Endometrial microvascular endothelial cells (primary cell): Measurements from ENCODE around the gene DNAJC18. TPM values are rescaled to one million over a fixed set of nuclear protein-coding genes. Genes with fewer than 3 reads are reported as not detected.
"Not testable (repeated sequence)": the region's sequence is repeated elsewhere in the genome, so short reads cannot be mapped to it uniquely, and the experiment has no call there.

Experiments used
- in situ Hi-C: cut with HindIII; loops from 2 replicates; pipeline ENCODE4 v1.10.0; 2017; ENCODE audit warnings: low sequenced_read_pairs, low pct_unique_long_range_greater_than_20kb; ENCODE audit errors: inconsistent ontology term
- total RNA-seq: library from RNA; depleted of rRNA; stranded (reverse); fragments of >200 nt; gene quantifications from one replicate; pipeline ENCODE4 v1.2.3, GENCODE V29; 2015; ENCODE audit errors: inconsistent ontology term

The DNAJC18 gene
- 10.1 TPM for total RNA-seq

GRCh38 chr5:139439013-139439903, at the start of gene DNAJC18:
TSS of gene DNAJC18 (minus strand) at chr5:139439525. CDS start at chr5:139439445, 80 bp downstream.
- in situ Hi-C loops = no loop called here

- in situ Hi-C loops = no loop called here
Measured at GRCh38 chr5:139488260-139488659, 48.9 kb upstream of the DNAJC18 start.

DNA sequence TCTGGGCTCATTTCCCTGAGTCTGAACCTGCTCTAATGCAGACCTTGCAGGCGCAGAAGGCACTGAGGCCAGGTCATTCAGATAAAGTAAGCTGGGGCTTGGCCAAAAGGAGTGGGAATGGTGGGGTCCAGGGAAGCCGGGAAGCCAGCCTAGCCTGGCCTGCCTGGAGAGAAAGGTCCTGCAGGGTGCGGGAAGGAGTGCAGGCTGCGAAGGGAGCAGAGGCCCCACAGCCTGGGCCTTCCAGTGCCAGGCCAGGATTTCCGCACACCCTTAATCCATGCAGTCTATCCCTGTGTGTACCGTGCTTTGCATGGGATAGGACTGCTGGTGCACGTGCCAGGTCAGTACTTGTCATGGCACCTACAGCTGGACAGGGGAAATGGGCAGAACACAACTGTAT, 46.9 kb upstream of the DNAJC18 start:
- in situ Hi-C loops = no loop called here

GRCh38 chr5:139482890-139483208, 43.5 kb upstream of the DNAJC18 start:
- in situ Hi-C loops = not testable (repeated sequence)

- in situ Hi-C loops = no loop called here
Measured at GRCh38 chr5:139482050-139482889, 42.9 kb upstream of the DNAJC18 start, which contains the start of gene STING1. TSS of gene STING1 (minus strand) at chr5:139482758. CDS start at chr5:139481704, 1,054 bp downstream.

- in situ Hi-C loops = no loop called here
Measured at GRCh38 chr5:139481580-139482049, 42.3 kb upstream of the DNAJC18 start.

- in situ Hi-C loops = no loop called here
Measured at GRCh38 chr5:139481122-139481533, 41.8 kb upstream of the DNAJC18 start.

DNA sequence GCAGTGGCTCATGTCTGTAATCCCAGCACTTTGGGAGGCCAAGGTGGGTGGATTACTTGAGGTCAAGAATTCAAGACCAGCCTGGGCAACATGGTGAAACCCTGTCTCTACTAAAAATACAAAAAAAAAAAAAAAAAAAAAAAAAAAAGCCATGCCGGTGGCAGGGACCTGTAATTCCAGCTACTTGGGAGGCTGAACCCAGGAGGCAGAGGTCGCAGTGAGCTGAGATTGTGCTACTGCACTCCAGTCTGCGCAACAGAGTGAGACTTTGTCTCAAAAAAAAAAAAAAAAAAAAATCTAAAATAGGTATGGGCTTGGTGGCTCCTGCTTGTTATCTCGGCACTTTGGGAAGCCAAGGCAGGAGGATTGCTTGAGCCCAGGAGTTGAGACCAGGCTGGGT, 40.4 kb upstream of the DNAJC18 start:
- in situ Hi-C loops = not testable (repeated sequence)

GRCh38 chr5:139478657-139479423, 39.5 kb upstream of the DNAJC18 start:
- in situ Hi-C loops = not testable (repeated sequence)

GRCh38 chr5:139475865-139476617, 36.7 kb upstream of the DNAJC18 start:
- in situ Hi-C loops = no loop called here

- in situ Hi-C loops = no loop called here
Measured at GRCh38 chr5:139474890-139475791, 35.8 kb upstream of the DNAJC18 start.

GRCh38 chr5:139473565-139473964, 34.2 kb upstream of the DNAJC18 start:
- in situ Hi-C loops = no loop called here

GRCh38 chr5:139473105-139473504, 33.8 kb upstream of the DNAJC18 start:
- in situ Hi-C loops = no loop called here

DNA sequence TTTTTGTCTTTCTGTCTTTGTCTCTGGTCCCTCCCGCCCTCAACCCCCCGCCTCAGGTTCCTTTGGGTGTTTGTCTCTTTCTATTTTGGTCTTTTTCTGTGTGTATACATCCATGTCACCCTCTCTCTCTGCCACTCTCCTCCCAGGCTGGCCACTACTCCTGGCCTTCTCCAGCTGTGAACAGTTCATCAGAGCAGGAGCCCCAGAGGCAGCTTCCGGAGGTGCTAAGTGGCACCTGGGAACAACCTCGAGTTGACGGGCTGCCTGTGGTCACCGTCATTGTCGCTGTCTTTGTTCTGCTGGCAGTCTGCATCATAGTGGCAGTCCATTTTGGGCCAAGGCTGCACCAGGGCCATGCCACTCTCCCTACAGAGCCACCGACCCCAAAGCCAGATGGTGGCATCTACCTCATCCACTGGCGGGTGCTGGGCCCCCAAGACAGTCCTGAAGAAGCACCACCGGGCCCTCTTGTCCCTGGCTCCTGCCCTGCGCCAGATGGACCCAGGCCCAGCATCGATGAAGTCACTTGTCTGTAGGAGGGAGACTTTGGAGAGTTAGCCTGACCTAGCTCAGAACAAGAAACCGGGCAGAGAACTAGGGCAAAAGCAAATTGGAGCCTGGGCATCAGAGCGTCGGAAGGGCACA, 33.2 kb upstream of the DNAJC18 start:
- in situ Hi-C loops = no loop called here

GRCh38 chr5:139470821-139471300, 31.5 kb upstream of the DNAJC18 start, which contains the start of gene SMIM33:
TSS of gene SMIM33 (plus strand) at chr5:139471004. CDS start at chr5:139471122, 118 bp downstream.
- in situ Hi-C loops = no loop called here

DNA sequence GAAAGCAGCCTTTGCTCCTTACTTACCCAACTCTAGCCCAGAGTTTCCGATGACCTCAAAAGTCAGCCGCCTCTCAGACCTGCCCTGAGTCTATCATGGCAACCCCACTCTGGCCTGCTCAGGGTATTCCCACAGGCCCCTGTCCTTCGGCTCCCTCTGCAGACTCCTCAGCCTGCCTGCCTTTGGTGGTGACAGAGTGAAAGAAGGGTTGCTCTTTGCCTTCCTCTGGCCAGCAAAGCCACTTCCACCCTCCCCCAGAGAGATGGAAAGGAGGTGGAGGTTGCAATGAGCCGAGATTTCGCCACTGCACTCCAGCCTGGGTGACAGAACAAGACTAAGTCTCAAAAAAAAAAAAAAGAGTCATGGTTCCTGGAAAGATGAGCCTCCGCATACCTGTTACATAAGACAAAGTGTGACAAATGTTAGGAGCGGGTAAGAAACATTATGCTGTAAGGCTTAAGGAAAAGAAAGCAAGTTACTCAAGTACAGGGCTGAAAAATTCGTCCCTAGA, 29.2 kb upstream of the DNAJC18 start:
- in situ Hi-C loops = no loop called here
